PC-9 (cell line): ENCODE data around the gene BPTF.

ENCODE experiments used
- EZH2 ChIP-seq: fragments of 200-600 bp; sonication (generic); IDR thresholded peaks from 2 replicates; pipeline ENCODE4 v1.8.0; 2017; ENCODE audit warnings: antibody characterized with exemption, low read depth
- TF ChIP-seq, protein P1 (sequence below): fragments of 200-600 bp; sonication (generic); conservative IDR thresholded peaks from 2 replicates; pipeline ENCODE4 v1.6.1; 2017; ENCODE audit warnings: mixed run types, antibody characterized with exemption, mild to moderate bottlenecking, moderate library complexity

DNA sequence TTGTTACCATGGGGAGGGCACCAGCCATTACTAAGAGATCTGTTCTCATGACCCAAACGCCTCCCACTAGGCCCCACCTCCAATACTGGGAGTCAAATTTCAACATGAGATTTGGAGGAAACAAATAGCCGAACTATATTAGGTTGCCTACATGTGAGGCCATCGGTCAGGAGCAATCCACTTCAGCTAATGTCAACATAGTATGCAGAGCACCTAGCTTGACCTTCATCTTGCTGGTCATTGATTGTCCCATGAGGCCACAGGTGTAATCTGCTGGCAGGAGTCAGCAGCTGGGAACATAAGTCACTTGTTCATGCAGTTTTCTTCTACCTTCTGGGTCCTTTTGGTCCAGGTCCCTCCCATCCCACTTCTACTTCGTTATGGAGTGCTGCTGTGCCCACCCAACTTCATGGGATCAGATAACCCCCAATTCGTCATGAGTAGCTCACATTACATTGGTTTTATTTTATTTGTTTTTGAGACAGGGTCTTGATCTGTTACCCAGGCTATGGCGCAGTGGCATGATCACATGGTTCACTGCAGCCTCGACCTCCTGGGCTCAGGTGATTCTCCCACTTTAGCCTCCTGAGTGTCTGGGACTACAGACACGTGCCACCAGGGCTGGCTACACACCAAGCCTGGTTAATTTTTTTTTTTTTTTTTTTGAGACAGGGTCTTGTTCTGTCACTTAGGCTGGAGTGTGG is 204.4 kb downstream of the BPTF start:
- TF ChIP-seq, protein P1, sequence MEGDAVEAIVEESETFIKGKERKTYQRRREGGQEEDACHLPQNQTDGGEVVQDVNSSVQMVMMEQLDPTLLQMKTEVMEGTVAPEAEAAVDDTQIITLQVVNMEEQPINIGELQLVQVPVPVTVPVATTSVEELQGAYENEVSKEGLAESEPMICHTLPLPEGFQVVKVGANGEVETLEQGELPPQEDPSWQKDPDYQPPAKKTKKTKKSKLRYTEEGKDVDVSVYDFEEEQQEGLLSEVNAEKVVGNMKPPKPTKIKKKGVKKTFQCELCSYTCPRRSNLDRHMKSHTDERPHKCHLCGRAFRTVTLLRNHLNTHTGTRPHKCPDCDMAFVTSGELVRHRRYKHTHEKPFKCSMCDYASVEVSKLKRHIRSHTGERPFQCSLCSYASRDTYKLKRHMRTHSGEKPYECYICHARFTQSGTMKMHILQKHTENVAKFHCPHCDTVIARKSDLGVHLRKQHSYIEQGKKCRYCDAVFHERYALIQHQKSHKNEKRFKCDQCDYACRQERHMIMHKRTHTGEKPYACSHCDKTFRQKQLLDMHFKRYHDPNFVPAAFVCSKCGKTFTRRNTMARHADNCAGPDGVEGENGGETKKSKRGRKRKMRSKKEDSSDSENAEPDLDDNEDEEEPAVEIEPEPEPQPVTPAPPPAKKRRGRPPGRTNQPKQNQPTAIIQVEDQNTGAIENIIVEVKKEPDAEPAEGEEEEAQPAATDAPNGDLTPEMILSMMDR: no peak
- no peak for TF ChIP-seq EZH2
